Activated T-helper 1 cell treated with anti-CD3 and anti-CD28 coated beads, Interleukin-2, amount 50 U/mL, for 16 hours (primary cell): ENCODE data around the gene HMG20A.

Source experiments
- DNase-seq, 2 donors: peaks; one replicate each; pipeline ENCODE4 v3.0.0-alpha.2; 2020; ENCODE audit warnings: low read depth in 1 of 2, low spot score in 1 of 2

The HMG20A gene

DNA sequence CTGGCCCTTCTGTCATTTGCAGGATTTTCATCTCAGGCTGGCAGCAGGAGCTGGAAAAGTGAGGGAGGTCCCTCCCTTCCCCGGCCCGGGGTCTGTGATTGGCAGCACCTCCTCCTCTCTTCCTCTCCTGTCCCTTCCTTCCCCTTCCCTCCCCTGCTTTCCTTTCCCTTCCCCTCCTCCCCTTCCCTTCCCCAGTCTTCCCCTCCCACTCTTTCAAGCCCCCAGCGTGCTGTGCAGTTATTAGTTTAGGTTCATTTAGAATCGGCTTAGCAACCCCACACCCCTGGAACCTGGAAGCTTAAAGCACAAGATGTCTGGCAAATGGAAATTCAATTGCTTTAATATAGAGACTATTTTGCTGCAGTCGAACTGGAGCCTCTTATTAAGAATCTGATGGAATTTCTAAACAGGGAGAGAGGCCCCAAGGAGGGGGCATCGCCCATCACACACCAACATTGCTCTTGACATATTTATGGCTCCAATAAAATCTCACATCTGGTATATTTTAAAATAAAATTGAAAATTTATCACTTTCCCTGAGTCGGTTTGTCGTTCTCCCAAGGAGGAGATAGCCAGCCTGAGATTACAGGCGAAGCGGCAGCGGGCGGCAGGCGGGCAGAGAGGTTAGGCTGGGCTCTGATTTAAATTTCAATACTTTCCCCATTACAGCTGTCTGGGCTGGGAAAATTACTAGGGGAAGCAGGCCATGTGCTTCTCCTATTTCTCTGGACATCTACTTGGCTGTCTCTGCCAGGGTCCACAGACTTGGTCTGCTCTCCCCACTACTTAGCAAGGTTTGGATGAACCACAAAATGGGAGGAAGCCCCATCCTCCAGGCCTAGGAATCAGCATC, 113.1 kb downstream of the HMG20A start:
- DNase-seq, result no peak
